Stimulated activated CD8-positive, alpha-beta memory T cell treated with anti-CD3 and anti-CD28 coated beads, Interleukin-15, amount 100 ng/mL, for 1 hour (primary cell): ENCODE measurements around the gene GPR156.
"Not testable (repeated sequence)": the region's sequence is repeated elsewhere in the genome, so short reads cannot be mapped to it uniquely, and the experiment has no call there.

Experiments
- DNase-seq: peaks from one replicate; pipeline ENCODE4 v3.0.0-alpha.2; 2020; ENCODE audit warnings: low read depth

GPR156 gene

GRCh38 chr3:120284747-120285507 is at the start of gene GPR156:
Gene GPR156 (minus strand): TSS chr3:120285222. CDS start chr3:120244098, 41,124 bp downstream.
- no peak for DNase-seq

GRCh38 chr3:120332646-120333045 is 47.6 kb upstream of the GPR156 start:
- no peak for DNase-seq

DNA sequence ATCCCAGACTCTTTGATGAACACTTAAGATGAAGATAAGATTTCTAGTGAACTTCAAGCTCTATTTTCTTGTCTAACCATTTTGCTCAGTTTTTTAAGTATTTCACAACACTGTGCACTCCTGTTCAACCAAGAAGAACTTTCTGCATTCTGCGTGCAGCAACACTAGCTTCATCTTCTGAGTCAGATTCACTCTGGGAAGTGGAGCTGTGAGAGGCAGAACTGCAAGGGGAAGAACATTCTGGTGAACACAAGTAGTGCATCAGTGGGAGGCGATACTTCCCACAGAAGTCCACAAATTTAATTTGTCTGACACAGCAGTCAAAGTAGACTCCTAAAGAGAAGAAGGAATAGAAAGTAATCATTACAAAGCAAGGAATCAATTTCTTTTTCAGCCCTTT is 46.1 kb upstream of the GPR156 start:
- DNase-seq: no peak

- no peak for DNase-seq
These were observed 41.8 kb upstream of the GPR156 start for GRCh38 chr3:120326784-120327183.

- no peak for DNase-seq
These were observed 39.2 kb upstream of the GPR156 start for GRCh38 chr3:120324190-120324589.

DNA sequence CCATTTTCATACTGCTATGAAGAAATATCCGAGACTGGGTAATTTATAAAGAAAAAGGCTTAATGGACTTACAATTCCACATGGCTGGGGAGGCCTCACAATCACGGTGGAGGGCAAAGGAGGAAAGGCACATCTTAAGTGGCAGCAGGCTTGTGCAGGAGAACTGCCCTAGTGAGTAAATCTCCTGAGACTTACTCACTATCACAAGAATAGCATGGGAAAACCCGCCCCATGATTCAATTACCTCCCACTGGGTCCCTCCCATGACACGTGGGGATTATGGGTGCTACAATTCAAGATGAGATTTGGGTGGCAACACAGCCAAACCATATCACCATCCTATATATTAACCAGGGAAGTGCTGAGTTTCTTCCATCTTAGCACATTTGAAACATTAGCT is 38.7 kb upstream of the GPR156 start:
- not testable (repeated sequence) for DNase-seq

GRCh38 chr3:120311863-120312794 is 27.1 kb upstream of the GPR156 start:
- DNase-seq: no peak

DNA sequence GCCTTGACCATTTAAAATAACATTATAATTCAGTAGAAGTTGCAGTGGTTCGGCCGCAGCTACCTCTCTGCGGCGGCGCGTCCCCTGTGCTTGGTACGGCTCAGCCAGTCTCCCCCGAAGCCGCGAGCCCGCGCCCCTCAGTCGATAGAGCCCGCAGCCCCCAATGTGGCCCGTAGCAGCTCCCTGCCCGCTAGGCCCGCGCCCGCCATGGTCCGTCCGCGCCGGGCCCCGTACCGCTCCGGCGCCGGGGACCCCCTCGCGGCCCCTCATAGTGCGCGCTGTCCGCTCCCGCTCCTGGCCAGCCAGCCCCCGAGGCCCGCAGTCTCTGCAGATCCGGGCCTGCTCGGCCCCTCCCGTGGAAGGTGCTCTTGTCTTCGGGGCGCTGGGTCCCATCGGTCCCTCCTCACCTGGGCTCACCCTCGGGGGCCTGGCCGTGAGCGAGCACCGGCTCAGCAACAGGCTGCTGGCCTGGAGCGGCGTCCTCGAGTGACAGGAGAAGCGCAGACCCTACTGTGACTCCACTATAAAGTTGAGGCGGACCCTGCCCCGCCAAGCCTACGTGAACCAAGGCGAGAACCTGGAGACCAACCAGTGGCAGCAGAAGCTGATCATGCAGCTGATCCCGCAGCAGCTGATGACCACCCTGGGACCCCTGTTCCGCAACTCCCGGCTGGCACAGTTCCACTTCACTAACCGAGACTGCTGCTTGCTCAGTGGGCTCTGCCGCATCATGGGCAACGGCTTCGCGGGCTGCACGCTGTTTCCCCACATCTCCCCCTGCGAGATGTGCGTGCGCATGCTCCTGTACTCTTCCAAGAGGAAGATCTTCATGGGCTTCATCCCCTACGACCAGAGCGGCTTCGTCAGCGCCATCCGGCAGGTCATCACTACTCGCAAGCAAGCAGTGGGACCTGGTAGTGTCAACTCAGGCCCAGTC is 21.8 kb upstream of the GPR156 start:
- no peak for DNase-seq

DNA sequence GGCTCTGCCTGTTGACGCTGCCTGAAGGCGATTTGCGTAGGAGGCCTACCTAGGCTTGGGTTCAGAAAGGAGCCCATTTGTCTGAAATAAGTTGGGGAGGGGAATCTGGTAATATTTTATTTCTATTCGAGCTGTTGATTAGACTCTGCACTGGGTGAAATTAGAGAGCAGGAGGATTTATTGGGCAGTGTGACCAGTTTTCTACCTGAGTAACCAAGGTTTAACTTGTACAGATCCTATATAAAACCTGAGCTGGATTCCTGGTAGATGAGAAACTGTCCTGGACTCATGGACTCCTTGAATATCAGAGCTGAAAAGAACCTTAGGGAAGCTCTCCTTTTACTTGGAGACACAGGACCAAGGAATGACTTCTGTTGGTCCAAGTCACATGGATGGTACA is 19.6 kb upstream of the GPR156 start:
- no peak for DNase-seq

DNA sequence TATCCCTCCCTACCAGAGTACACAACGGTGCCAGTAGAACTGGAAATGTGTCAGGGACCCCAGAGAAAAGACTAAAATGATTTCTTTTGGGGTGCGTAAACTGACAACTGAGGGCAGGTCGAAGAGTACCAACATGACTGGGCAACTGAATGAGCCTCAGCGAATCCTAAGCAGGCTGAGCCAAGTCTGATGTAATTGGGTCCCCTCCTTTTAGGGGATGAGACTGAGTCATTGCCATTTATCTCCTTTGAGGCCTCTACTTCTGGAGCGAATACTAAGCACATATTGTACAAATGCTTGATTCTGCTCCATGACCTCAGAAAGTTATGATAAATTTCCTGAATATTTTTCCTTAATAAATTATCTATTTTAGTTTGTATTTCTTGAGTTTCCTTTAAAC is 17.3 kb upstream of the GPR156 start:
- DNase-seq: no peak

DNA sequence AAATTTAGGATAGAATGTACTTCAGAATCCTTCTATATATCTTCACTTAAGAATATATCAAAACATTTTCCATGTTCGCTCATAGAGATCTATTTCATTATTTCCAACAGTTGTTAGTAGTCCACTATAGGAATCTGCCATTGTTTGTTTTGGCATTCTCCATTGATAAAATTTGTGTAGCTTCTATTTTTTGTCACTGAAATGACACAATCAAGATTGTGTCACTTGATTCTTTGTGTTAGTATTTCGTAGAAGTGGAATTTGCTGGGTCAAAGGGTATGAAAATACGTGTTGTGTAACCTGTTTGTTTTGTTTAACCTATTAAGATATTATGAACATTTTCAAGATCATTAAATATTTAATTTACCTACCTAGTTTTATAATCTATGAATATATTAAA is 15.9 kb upstream of the GPR156 start:
- DNase-seq: no peak

DNA sequence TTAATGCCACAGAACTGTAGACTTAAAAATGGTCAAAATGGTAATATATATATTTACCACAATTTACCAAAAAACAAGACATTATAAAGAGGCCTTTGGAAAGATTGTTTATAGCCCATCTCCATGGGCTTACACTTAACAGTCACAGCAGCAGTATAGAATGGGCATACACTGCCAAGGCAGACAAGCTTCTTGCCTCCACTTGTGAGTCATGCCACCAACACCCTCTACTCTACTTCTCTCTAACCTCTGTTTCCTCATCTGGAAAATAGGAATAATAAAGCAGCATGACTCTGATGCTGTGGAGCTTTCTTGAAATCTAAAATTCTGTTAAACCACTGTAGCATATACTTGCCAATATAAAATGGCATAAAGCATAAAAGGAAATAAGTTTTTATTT is 14.4 kb upstream of the GPR156 start:
- DNase-seq: no peak

DNA sequence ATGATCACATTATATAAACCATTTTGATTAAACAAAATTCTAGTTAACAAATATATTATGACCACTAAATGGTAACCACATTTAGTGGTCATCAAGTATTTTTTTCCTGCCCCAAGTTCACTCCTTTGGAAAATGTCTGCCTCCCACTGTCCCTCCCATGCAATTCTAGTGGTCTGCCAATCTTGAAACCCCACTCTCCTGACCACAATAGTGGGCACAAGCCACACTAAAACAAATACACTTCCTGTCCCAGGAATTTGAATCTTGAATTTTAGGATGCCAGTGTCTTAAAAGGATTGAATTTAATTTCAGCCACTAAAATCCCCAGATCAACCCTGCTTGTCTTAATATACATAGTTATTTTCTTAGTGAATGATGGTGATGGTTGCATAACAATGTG is 14.0 kb upstream of the GPR156 start:
- DNase-seq: no peak

DNA sequence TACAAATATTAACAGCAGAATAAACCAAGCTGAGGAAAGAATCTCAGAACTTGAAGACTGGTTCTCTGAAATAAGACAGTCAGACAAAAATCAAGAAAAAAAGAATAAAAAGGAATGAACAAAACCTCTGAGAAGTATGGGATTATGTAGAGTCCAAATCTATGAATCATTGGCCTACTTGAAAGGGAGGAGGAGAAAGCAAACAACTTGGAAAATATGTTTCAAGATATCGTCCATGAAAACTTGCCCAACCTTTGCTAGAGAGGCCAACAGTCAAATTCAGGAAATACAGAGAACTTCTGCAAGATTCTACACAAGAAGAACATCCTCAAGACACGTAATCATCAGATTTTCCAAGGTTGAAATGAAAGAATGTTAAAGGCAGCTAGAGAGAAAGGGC is 6.5 kb upstream of the GPR156 start:
- DNase-seq: not testable (repeated sequence)

GRCh38 chr3:120289636-120290035 is 4.6 kb upstream of the GPR156 start:
- DNase-seq: no peak

- DNase-seq: no peak
These were observed 1.4 kb upstream of the GPR156 start for GRCh38 chr3:120286465-120286864.

GRCh38 chr3:120285508-120285841 is 453 bp upstream of the GPR156 start:
- DNase-seq: no peak

DNA sequence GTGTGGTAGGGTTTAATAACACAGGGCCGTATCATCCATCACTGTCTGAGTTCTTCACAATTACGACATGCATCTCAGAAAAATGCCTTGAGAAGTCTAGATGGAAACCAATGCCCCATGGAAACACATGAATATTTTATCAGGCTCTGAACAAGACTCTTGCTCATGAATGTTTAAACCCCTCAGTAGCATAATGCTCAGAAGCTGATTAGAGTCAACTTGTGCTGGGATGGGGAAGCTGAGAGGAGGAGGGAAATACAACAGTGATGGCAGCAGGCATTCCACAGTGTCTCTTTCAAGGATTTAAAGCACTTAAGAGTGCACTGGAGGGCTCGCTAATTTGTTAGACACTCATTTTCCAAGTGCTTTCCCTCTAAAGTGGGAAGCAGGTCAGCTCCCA is 3.8 kb downstream of the GPR156 start:
- no peak for DNase-seq

DNA sequence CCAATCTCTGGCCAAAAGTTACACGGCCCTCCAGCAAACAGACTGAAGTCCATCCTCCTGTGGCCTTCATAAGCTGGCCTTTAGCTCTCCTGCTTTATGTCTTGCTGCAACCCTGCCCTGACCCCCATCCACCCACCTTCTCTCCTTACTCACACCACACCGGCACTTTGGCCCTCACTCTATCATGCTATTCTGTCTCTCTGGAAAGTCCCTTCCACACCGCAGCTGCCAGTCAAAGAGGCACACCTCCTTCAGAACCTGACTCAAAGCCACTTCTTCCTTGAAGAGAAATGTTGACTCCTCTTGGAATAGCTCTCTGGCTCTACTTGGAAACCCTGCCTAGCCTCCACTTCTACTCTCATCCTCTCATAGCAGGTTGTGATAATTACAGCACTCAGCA is 4.5 kb downstream of the GPR156 start:
- DNase-seq: no peak

DNA sequence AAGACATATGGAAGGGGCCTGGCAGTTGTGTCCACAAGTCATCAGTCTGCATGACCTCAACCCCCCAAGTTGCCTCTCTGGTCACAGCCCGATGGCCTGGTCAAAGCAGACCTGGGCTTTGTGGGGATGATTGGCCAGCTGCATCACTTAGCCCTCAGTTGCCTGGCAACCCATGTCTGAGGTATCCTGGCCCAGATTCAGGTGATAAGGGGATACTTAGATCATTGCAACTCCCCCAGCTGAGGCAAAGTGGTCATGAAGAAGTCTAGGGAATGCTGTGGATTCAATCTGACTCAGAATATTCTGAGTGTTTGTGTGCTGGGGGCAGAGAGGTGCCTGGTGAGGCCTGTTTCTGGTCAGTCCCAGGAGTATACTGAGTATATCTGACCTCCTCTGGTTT is 5.0 kb downstream of the GPR156 start:
- DNase-seq: no peak

GRCh38 chr3:120276767-120277166 is 8.3 kb downstream of the GPR156 start:
- DNase-seq: no peak

DNA sequence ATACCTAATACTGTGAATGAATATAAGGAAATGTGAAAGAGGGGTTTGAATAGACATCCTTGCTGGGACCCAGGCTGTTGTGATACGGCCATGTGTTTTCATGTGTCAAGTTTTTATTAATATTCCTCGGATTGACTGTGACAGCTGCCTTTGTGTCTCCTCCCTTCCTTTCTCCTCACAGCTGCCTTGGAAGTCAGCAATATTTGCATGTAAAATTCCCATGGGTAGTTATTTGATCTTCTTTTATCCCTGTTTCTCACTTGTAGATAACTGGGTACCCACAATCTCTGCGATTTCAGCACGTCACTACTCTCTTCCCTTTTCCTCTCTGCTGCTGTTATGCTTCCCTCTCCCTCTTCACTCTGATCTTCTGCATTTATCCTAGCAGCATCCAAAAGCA is 9.4 kb downstream of the GPR156 start:
- no peak for DNase-seq
